Nephron (organoid): Measurements from ENCODE around the gene XDH.

ENCODE experiments used
- H3K27ac Mint-ChIP-seq, 3 experiments: 2 replicates each; pipeline ENCODE4 v1.8.0; 2020; ENCODE audit warnings: mixed read lengths in 3 of 3, mild to moderate bottlenecking in 2 of 3, moderate library complexity in 1 of 3
- H3K27me3 Mint-ChIP-seq: 2 replicates; pipeline ENCODE4 v1.8.0; 2021; ENCODE audit warnings: low read depth, mild to moderate bottlenecking, moderate library complexity, mixed read lengths
- H3K36me3 Mint-ChIP-seq: 2 replicates; pipeline ENCODE4 v1.8.0; 2020; ENCODE audit warnings: low read depth, mixed read lengths
- H3K4me1 Mint-ChIP-seq: 2 replicates; pipeline ENCODE4 v1.8.0; 2020; ENCODE audit warnings: mixed read lengths
- H3K4me3 Mint-ChIP-seq, 3 experiments: 2 replicates each; pipeline ENCODE4 v1.8.0; 2020; ENCODE audit warnings: mild to moderate bottlenecking in 3 of 3, mixed read lengths in 3 of 3, moderate library complexity in 2 of 3
- H3K9me3 Mint-ChIP-seq: 2 replicates; pipeline ENCODE4 v1.8.0; 2020; ENCODE audit warnings: mixed read lengths
- TF ChIP-seq, protein P1 (sequence below), 3 experiments: fragments of 200-600 bp; sonication (generic); IDR thresholded peaks; one replicate each; pipeline ENCODE4 v1.5.0; 2021; ENCODE audit warnings: antibody characterized with exemption in 3 of 3; ENCODE audit not compliant: unreplicated experiment in 3 of 3

XDH gene

DNA sequence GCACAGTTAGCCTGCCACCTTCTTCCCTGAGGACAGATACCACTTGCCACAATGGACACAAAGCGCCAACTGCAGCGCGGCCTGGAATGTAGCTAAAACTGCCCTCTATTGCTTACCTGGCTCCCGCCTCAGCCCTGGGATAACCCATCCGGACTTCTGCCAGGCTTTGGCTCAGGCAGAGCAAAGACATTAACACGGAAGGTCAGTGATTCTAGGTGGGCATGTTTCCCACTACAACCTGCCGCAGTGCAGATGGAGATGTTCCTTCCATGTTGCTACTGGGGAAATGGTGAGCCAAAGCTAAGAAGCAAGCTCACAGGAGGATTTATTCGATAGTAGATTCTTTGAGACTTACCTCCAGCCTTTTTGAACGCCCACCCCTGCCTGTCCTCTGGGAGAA is 74.8 kb downstream of the XDH start:
- Mint-ChIP-seq H3K27ac (no peak overlapping the region), H3K9me3 (no peaks in the 10 kb centered on the region), H3K27me3 (peaks cover 27% of the 10 kb centered on the region), H3K36me3 (no peaks in the 10 kb centered on the region), H3K4me3 (no peak overlapping the region), H3K4me1 (peaks cover 8% of the 10 kb centered on the region)
- TF ChIP-seq, protein P1, sequence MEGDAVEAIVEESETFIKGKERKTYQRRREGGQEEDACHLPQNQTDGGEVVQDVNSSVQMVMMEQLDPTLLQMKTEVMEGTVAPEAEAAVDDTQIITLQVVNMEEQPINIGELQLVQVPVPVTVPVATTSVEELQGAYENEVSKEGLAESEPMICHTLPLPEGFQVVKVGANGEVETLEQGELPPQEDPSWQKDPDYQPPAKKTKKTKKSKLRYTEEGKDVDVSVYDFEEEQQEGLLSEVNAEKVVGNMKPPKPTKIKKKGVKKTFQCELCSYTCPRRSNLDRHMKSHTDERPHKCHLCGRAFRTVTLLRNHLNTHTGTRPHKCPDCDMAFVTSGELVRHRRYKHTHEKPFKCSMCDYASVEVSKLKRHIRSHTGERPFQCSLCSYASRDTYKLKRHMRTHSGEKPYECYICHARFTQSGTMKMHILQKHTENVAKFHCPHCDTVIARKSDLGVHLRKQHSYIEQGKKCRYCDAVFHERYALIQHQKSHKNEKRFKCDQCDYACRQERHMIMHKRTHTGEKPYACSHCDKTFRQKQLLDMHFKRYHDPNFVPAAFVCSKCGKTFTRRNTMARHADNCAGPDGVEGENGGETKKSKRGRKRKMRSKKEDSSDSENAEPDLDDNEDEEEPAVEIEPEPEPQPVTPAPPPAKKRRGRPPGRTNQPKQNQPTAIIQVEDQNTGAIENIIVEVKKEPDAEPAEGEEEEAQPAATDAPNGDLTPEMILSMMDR (IDR thresholded peaks at IDR 0.05; ENCODE audit: unreplicated experiment in 3 of 3), result no peak

DNA sequence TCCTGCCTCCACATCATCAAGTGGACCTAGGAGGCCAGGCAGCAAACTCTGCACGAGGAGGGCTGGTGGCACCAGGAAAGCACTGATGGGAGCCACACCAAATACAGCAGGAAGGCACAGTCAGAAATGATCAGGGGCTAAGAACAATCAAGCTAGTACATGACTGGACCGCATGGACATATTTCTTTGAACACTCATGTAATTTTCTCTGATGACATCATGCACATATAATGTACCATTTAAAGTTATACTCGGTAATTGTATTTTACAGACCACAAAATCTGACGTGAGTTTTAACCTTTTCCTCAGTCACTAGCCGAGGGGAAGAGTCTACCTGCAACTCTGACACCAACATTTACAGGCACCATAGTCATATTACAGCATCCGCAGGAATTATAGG is 76.7 kb downstream of the XDH start:
- H3K27me3 Mint-ChIP-seq, result peaks cover 34% of the 10 kb centered on the region
- TF ChIP-seq, protein P1 (IDR thresholded peaks at IDR 0.05; ENCODE audit: unreplicated experiment in 3 of 3), result no peak

DNA sequence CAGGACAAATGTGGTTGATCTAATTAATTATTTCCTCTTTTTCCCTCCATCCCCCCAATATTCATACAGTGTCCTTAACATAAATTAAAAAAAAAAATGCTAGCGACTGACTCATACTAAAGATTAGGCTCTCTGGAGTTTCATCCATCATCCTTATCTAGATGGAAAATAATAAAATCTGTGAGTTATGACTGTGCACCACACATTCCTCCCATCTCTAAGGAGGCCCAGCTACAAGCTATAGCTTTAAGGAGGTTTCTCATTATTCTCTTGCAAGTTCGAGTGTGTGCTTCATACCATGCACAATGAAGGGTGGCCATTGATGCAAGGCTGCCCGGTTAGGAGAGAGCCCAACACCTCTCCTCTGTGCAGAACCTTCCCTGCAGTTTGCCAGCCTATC is 77.3 kb downstream of the XDH start:
- Mint-ChIP-seq H3K4me1 (peaks cover 14% of the 10 kb centered on the region), H3K36me3 (no peaks in the 10 kb centered on the region), H3K4me3 (no peak overlapping the region)

More for the DNA sequence above, 76.7 kb downstream of the XDH start:
- H3K4me3 Mint-ChIP-seq, result no peak overlapping the region
- no peak overlapping the region for H3K27ac Mint-ChIP-seq
- no peaks in the 10 kb centered on the region for H3K36me3 Mint-ChIP-seq
- H3K4me1 Mint-ChIP-seq, result peaks cover 14% of the 10 kb centered on the region
- no peaks in the 10 kb centered on the region for H3K9me3 Mint-ChIP-seq

DNA sequence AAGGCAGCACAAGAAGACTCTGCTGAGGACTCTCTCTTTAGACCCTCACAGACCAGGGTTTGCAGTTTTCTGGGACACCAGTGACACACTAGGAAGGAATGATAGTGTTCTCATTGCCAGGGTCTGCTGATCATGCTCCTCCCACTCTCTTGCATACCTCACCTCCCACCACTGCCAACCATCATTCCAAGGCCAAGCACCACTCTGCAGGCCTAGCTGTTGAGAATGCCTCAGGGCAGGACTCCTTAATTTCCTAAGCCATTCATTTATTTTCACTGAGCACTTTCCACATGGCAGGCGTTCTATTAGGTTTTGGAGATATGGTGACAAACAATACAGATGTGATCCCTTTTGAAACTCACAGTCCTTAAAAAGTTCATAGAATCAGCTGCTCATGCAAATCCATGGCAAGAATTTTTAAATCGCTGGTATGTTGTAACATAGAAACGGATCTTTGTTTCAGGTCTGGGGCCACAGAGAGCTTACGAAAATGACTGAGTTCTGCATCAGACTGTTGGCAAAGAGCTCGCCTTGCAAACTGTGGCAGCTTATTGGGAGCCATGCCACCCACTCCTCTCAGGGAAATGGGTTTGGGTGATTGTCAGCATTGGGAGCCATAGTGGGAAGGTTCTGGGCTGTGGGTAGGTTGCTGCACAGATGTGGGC is 78.5 kb downstream of the XDH start:
- no peak overlapping the region for H3K4me3 Mint-ChIP-seq
- TF ChIP-seq, protein P1 (IDR thresholded peaks at IDR 0.05; ENCODE audit: unreplicated experiment in 3 of 3), result no peak

More for the DNA sequence above, 77.3 kb downstream of the XDH start:
- TF ChIP-seq, protein P1 (IDR thresholded peaks at IDR 0.05; ENCODE audit: unreplicated experiment in 3 of 3), result no peak
- Mint-ChIP-seq H3K27ac (peak overlapping the region in 1 of 3 experiments; percentile 2), H3K27me3 (peaks cover 38% of the 10 kb centered on the region), H3K9me3 (no peaks in the 10 kb centered on the region)

DNA sequence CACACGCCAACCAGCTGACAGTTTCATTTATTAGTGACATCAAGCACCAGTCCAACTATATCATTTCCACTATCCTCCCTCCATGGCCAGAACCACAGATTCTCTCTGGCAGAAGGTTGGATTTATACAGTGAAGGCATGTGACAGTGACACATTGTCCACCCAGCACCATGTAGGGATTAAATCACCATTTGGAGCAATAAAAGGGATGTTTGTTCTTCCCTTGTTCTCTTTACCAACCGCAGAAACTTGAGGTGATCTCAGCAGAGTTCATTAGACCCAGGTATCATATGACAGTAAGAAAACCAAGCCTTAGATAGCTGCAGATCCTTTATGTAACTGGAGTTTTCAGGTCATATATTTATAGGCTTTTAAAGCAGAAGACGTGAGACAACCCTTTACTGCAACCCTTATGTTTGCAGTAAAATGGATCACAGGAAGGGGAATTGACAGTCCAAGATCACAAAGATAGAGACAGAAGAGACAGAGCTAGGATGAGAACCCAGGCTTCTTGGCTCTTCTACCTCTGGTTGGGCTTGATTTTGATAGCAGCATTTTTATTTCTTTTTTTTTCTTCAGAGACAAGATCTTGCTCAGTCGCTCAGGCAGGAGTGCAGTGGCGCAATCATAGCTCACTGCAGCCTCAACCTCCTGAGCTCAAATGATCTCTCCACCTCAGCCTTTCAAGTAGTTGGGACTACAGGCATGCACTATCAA is 80.1 kb downstream of the XDH start:
- Mint-ChIP-seq H3K27me3 (peaks cover 42% of the 10 kb centered on the region), H3K27ac (no peak overlapping the region), H3K36me3 (no peaks in the 10 kb centered on the region), H3K4me1 (peaks cover 14% of the 10 kb centered on the region), H3K4me3 (no peak overlapping the region), H3K9me3 (no peaks in the 10 kb centered on the region)
- TF ChIP-seq, protein P1 (IDR thresholded peaks at IDR 0.05; ENCODE audit: unreplicated experiment in 3 of 3), result no peak

More for the DNA sequence above, 78.5 kb downstream of the XDH start:
- H3K27me3 Mint-ChIP-seq, result peaks cover 38% of the 10 kb centered on the region
- no peak overlapping the region for H3K27ac Mint-ChIP-seq
- H3K4me1 Mint-ChIP-seq, result peaks cover 14% of the 10 kb centered on the region
- H3K36me3 Mint-ChIP-seq, result no peaks in the 10 kb centered on the region
- no peaks in the 10 kb centered on the region for H3K9me3 Mint-ChIP-seq
